ENCODE results near the gene NUDT22.

Gene NUDT22

DNA sequence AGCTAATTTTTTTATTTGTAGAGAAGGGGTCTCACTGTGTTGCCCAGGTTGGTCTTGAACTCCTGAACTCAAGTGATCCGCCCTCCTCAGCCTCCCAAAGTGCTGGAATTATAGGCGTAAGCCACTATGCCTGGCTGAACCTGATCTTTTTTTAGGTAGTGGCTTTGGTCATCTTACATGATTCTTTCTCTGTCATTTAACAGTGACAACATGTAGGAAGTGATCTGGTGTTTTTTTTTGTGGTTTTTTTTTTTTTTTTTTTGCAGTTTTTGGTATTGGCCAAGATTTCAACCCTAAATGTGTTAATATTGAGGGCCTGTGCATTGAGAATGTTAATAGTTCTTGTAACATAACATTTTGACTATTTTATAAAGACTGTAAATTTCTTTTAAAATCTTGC, 27.6 kb upstream of the NUDT22 start:
- TF ChIP-seq CTCF (IDR thresholded peaks at IDR 0.05; ENCODE audit: low read depth, low read length), result no peak
- TF ChIP-seq EZH2phosphoT487 (IDR thresholded peaks at IDR 0.05; ENCODE audit: low read depth), result no peak
- Histone ChIP-seq H3K36me3 (replicated peaks; ENCODE audit: low read depth, low read length) (peaks cover 73% of the 10 kb centered on the region), H3K27me3 (ENCODE audit: low read depth, low read length) (no peaks in the 10 kb centered on the region), H3K4me1 (ENCODE audit: low read length) (no peaks in the 10 kb centered on the region), H3K79me2 (ENCODE audit: low read length) (peaks cover 9% of the 10 kb centered on the region), H3K4me3 (ENCODE audit: low read length) (no peak overlapping the region), H3K9ac (ENCODE audit: low read length) (no peak overlapping the region), H2AFZ (ENCODE audit: low read depth, low read length) (no peak overlapping the region), H3K9me3 (ENCODE audit: insufficient read depth, low read length) (no peaks in the 10 kb centered on the region), H4K20me1 (ENCODE audit: insufficient read depth, low read length) (no peaks in the 10 kb centered on the region; the same call in 1 of the 2 replicates), H3K27ac (ENCODE audit: low read length) (no peak overlapping the region), H3K4me2 (ENCODE audit: low read length) (no peak overlapping the region)

DNA sequence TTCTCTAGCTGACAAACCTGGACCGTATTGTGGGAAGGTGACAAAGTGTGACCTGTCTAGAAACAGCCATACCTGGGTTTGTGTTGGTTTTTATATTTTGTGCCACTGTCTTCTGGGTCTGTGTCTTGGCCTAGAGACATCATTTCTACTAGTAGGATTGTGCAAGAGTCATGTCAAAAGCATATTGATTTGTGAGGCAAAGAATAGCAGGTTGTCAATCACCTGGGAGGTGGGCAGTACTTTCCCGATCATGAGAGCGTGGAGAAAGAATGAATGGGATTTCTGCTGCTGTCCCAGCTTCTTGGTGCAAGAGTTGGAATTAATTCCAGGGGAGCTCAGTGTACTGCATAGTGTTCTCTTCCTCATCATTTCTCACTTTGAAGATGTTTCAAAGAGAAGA, 24.5 kb upstream of the NUDT22 start:
- no peak overlapping the region for H3K9ac ChIP-seq (ENCODE audit: low read length)
- H4K20me1 ChIP-seq (ENCODE audit: insufficient read depth, low read length), result no peaks in the 10 kb centered on the region; the same call in 1 of the 2 replicates
- TF ChIP-seq CTCF (IDR thresholded peaks at IDR 0.05; ENCODE audit: low read depth, low read length), result no peak
- TF ChIP-seq EZH2phosphoT487 (IDR thresholded peaks at IDR 0.05; ENCODE audit: low read depth), result no peak
- no peak overlapping the region for H3K27ac ChIP-seq (ENCODE audit: low read length)
- peaks cover 17% of the 10 kb centered on the region for H3K79me2 ChIP-seq (ENCODE audit: low read length)
- H3K27me3 ChIP-seq (ENCODE audit: low read depth, low read length), result no peaks in the 10 kb centered on the region
- H2AFZ ChIP-seq (ENCODE audit: low read depth, low read length), result no peak overlapping the region
- peaks cover 27% of the 10 kb centered on the region for H3K4me1 ChIP-seq (ENCODE audit: low read length)
- H3K4me3 ChIP-seq (ENCODE audit: low read length), result no peak overlapping the region
- peaks cover 59% of the 10 kb centered on the region for H3K36me3 ChIP-seq (replicated peaks; ENCODE audit: low read depth, low read length)
- H3K4me2 ChIP-seq (ENCODE audit: low read length), result no peak overlapping the region
- H3K9me3 ChIP-seq (ENCODE audit: insufficient read depth, low read length), result no peaks in the 10 kb centered on the region

DNA sequence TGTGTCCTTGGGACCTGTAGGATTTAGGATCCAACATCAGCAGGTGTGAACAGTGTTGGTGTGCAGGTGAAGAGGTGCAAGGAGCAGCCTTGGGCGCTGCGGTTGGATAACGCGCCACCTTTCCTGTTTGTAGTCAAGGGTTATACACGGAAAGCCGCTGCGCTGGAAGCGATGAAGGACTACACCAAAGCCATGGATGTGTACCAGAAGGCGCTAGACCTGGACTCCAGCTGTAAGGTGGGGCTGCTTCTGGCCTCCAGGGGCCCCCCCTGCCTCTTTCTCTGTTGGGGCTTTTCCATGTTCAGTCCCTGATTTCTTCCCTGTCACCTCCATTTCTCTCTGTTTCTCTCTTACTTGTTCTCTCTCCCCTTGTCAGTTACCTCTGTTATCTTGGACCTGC, 23.1 kb upstream of the NUDT22 start:
- Histone ChIP-seq H3K9ac (ENCODE audit: low read length) (no peak overlapping the region), H4K20me1 (ENCODE audit: insufficient read depth, low read length) (no peaks in the 10 kb centered on the region; the same call in 1 of the 2 replicates), H3K4me1 (ENCODE audit: low read length) (peaks cover 42% of the 10 kb centered on the region), H3K4me2 (ENCODE audit: low read length) (no peak overlapping the region), H3K4me3 (ENCODE audit: low read length) (no peak overlapping the region), H3K27me3 (ENCODE audit: low read depth, low read length) (no peaks in the 10 kb centered on the region), H3K79me2 (ENCODE audit: low read length) (peaks cover 27% of the 10 kb centered on the region), H2AFZ (ENCODE audit: low read depth, low read length) (no peak overlapping the region), H3K27ac (ENCODE audit: low read length) (no peak overlapping the region), H3K36me3 (replicated peaks; ENCODE audit: low read depth, low read length) (peaks cover 50% of the 10 kb centered on the region), H3K9me3 (ENCODE audit: insufficient read depth, low read length) (no peaks in the 10 kb centered on the region)
- TF ChIP-seq CTCF (IDR thresholded peaks at IDR 0.05; ENCODE audit: low read depth, low read length) (no peak), EZH2phosphoT487 (IDR thresholded peaks at IDR 0.05; ENCODE audit: low read depth) (no peak)

GRCh38 chr11:64203421-64204079, 22.5 kb upstream of the NUDT22 start:
- no peaks in the 10 kb centered on the region for H3K9me3 ChIP-seq (ENCODE audit: insufficient read depth, low read length)
- H3K36me3 ChIP-seq (replicated peaks; ENCODE audit: low read depth, low read length), result peaks cover 53% of the 10 kb centered on the region
- no peak overlapping the region for H2AFZ ChIP-seq (ENCODE audit: low read depth, low read length)
- no peaks in the 10 kb centered on the region for H3K27me3 ChIP-seq (ENCODE audit: low read depth, low read length)
- TF ChIP-seq EZH2phosphoT487 (IDR thresholded peaks at IDR 0.05; ENCODE audit: low read depth), result no peak
- no peak for TF ChIP-seq CTCF (IDR thresholded peaks at IDR 0.05; ENCODE audit: low read depth, low read length)
- peaks cover 47% of the 10 kb centered on the region for H3K4me1 ChIP-seq (ENCODE audit: low read length)
- no peak overlapping the region for H3K4me2 ChIP-seq (ENCODE audit: low read length)
- no peak overlapping the region for H3K9ac ChIP-seq (ENCODE audit: low read length)
- peaks cover 33% of the 10 kb centered on the region for H3K79me2 ChIP-seq (ENCODE audit: low read length)
- no peak overlapping the region for H3K4me3 ChIP-seq (ENCODE audit: low read length)
- H3K27ac ChIP-seq (ENCODE audit: low read length), result no peak overlapping the region
- H4K20me1 ChIP-seq (ENCODE audit: insufficient read depth, low read length), result no peaks in the 10 kb centered on the region; the same call in 1 of the 2 replicates

Measured in OCI-LY3 (cell line).